ENCODE measurements around the gene MEI1.
A peak's percentile ranks its signal among the peaks of the same experiment; 100 is the strongest.

MEI1 gene

DNA sequence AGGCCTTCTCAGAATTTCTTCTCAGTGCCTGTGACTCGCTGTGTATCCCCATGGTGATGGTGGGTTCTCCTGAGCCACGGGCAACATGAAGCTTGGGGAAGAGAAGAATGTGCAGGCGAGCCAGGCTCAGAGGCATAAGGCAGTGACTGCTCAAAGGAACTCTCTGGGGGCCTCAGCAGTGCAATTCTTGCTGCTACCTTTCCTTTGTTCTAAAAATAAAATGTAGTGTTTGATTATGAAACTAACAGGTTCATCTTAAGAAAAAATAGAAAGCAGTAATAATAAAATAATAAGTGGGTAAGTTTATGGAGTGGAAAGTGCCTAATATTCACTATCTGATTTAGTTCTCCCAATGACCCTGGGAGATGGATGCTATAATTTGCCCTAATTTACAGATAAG lies 46.7 kb downstream of the MEI1 start:
- no peak for DNase-seq (ENCODE audit: low read depth)

DNA sequence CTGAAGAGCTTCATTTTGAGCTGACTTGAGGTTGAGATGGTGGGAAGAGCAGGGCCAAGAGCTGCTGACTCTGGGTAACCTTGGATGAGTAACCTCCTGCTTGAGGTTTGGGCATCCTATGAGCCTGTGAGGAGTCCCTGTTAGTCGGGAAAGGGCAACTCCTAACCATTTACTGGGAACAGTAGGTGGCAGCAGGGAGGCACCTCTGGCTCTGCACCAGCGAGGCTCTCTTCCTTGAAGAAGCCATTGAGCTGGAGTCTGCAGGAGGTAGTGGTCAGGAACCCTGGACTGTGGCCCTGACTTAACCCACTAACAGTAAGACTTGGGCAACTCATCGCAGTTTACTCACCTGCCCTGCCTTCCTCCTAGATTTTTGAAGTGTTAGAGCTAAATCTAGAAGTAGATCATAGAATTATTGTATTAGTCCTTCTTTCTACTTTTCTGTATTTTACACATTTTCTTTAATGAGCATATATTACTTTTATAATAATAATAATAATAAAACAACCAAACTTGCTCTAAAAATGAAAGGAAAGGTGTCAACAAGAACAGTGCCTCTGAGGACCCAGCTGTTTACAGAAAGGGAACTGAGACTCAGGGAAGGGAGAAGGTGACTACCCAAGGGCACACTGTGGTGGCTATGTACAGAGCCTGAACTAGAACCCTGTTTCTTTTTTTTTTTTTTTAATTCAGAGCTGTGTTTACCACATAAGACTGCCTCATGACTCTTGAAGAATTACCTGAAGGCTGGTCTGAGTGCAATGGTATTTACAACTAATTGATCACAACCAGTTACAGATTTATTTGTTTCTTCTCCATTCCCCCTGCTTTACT lies 47.5 kb downstream of the MEI1 start:
- peak; percentile 75 for DNase-seq (ENCODE audit: low read depth)

DNA sequence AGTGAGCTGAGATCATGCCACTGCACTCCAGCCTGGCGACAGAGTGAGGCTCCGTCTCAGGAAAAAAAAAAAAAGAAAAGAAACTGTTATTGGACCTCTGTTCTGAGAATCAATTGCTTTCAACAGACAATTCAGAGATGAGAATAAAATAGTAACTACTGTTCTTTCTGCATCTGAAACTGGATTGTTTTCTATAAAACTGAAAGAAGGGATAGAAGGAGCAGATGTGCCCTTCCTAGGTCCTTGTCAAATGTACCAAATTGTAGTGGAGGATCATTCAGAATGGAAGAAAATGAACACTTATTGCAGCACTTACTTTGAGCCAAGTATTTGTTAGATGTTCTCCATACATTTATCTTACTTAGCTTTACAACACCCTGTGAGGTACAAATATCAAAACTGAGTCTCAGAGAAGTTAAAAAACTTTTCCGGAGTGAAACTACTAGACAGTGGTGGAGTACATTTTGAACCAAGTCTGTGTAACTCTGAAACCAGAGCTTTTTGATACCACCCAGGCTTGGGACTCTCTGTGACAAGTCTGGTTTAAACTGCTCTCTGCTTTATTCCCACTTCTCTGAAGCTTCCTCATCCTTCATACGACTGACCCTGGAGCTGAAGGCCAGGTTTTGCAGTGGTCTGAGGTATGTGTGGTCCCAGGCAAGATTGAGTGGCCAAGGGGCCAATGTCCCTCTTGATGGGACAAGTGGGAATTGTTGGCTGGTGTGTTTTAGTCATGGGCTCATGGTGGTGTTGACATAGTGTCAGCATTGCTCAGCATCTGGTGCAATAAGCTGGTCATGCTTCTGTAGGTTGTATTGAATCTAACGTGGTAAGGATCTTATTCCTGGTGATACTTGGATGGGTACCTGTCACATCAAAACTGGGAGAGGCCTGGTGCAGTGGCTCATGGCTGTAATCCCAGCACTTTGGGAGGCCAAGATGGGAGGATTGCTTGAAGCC lies 53.0 kb downstream of the MEI1 start:
- no peak for DNase-seq (ENCODE audit: low read depth)

DNA sequence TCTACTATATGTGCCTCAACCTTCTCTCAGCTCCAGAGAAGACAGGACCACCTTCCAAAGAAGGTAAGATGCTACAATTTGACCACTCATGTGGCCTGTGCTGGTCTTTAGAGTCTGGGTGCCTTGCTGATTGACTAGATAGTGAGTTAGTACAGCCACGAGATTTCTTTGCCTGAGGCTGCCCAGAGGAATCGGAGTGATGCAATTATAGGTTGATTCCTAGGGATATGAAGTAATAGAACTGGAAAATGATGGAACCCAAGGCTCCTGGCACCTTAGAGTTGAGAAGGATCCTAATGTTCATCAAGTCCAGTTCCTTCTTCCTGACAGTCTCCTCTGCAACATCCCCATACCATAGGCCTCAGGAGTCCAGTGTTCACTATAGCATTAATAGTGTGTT lies 54.7 kb downstream of the MEI1 start:
- DNase-seq (ENCODE audit: low read depth) = no peak

DNA sequence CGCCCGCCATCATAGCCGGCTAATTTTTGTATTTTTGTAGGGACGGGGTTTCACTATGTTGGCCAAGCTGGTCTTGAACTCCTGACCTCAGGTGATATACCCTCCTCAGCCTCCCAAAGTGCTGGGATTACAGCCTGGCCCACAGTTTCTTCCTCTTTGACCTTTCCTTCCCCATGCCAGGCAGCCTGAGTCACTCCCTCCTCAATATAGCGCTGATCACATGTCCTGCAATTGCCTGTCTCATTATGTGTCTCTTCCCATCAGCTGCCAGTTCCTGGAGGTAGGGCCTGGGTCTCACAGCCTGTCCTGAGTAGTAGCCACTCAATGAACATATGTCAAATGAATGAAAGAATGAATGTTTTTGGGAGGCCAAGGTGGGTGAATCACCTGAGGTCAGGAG lies 58.2 kb downstream of the MEI1 start:
- DNase-seq (ENCODE audit: low read depth) = no peak

DNA sequence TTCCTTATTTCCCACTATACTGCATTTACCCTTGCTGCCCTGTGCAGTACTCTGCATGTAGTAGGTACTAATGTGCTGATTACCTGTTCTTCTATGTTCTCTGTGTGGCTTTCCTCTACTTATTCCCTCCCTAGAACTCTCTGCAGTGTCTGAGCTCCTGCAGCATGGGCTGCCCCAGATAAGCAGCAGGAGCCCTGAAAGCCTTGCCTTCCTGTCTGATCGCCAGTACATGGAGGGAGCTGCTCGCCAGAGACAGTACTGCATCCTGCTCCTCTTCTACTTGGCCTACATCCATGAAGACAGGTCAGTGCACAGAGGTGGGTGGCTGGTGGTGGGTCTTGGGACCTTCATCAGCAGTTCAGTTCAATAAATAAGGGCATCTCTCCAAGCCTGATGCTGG lies 58.9 kb downstream of the MEI1 start:
- no peak for DNase-seq (ENCODE audit: low read depth)

DNA sequence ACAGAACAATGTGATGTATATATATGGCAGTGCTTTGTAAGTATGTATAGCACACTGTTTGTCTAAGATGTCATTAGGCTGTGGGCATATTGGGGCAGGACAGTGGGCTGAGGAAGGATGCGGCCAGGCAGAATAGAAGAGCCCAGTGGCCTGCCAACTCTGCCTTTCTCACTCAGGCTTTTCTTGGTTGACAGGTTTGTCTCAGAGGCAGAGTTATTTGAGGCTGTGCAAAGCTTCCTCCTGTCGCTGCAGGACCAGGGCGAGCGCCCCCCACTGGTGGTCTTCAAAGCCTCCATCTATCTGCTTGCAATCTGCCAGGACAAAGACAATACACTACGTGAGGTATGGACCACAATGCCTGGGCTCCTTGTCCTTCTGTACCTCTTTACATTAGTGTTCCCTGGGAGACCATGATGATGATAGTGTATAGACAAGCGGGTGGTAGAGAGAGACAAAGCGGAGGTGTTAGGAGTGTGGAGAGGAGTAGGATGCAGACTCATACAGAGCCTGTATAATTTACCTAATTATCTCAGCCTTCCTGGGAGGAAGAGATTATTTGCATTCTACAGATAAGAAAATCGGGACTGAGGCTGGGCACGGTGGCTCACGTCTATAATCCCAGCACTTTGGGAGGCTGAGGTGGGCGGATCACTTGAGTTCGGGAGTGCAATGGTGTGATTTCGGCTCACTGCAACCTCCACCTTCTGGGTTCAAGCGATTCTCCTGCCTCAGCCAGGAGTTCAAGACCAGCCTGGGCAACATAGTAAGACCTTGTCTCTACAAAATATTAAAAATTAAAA lies 63.9 kb downstream of the MEI1 start:
- DNase-seq (ENCODE audit: low read depth) = peak; percentile 6

DNA sequence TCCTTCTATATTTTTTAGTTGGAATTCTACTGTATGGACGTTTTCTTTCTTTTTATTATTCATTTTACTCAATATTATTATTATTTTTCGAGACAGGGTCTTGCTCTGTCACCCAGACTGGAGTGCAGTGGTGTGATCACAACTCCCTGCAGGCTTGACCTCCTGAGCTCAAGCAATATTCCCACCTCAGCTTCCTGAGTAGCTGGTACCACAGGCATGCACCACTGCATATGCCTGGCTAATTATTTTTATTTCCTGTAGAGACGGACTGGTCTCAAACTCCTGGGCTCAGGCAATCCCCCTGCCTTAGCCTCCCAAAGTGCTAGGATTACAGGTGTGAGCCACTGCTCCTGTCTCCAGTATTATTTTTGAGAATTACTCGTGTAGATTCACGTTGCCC lies 67.2 kb downstream of the MEI1 start:
- DNase-seq (ENCODE audit: low read depth) = no peak

DNA sequence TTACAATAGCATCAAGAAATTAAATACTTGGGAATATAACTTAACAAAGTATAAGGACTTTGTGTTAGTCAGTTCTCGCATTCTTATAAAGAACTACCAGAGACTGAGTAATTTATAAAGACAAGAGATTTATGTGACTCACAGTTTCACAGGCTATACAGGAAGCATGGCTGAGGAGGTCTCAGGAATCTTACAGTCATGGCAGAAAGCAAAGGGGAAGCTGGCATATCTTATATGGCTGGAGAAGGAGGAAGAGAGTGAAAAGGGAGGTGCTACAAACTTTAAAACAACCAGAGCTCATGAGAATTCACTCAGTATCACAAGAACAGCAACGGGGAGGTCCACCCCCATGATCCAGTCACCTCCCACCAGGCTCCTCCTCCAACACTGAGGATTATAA lies 69.1 kb downstream of the MEI1 start:
- DNase-seq (ENCODE audit: low read depth) = no peak

DNA sequence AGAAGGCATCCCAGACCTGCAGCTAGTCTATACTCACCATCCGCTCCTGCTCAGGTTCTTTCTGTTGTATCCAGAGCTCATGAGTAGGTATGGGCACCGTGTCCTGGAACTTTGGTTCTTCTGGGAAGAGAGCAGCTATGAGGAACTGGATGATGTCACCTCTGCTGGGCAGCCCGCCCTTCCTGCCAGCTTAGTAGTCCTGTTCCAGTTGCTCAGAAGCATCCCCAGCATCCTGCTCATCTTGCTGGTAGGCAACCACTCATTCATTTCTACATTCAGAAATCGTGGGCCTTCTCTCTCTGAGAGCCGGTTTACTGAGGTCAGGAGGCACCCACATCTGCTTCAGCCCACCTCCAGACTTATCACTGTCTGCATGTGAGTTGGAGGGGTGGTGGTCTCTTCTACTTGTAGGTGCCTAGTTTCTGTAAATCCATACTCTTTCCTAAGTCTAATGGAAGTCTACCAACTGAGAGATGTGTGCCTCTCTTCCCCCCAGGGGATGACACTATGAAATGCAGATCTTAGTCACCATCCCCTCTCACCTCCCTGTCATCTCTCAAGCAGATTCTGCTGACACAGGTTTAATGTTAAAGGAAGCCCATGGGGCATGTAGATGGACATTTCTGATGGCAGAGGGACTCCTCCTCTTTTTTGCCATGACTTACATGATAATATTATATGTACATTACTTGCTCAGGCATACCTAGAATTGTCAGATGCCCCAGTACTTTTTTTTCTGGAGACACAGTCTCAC lies 71.6 kb downstream of the MEI1 start:
- no peak for DNase-seq (ENCODE audit: low read depth)

DNA sequence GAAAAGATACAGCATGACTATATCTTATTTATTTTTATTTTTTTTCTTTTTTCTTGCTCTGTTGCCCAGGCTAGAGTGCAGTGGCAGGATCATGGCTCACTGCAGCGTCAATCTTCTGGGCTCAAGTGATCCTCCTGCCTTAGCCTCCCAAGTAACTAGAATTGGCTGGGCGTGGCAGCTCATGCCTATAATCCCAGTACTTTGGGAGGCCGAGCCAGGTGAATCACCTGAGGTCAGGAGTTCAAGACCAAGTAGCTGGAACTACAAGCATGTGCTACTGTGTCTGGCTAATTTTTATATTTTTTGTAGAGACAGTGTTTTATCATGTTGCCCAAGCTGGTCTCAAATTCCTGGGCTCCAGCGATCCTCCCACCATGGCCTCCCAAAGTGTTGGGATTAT lies 72.9 kb downstream of the MEI1 start:
- DNase-seq (ENCODE audit: low read depth) = no peak

DNA sequence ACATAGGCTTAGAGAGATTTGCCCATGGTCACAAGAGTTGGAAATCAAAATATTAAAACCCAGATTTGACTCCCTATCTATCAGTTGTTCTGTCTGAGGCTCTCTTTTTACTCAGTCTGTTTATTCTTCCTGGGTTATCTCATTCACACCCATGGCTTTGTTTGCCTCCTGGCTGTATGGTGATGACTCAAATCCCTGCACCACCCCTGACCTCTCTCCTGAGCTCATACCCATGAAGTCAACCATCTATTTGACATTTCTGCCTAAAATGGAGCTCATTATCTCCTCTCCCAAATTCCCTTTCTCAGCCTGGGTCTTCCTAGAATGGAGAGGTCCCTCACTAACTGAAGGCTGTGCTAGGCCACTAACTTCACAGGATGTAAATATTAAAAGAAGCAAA lies 73.3 kb downstream of the MEI1 start:
- DNase-seq (ENCODE audit: low read depth) = no peak

DNA sequence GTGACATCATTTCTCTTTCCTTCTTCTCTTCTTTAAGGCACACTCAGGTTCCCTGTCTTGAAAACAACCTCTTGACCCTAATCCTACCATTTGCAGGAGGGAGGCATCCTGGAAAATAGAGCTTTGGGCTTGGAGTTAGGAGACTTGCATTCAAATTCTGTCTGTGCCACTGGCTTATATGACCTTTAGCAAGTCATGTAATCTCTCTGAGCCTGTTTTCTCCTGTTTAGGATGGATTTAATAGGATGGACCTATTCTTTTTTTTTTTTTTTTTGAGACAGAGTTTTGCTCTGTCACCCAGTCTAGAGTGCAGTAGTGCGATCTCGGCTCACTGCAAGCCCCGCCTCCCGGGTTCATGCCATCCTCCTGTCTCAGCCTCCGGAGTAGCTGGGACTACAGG lies 76.0 kb downstream of the MEI1 start:
- no peak for DNase-seq (ENCODE audit: low read depth)

DNA sequence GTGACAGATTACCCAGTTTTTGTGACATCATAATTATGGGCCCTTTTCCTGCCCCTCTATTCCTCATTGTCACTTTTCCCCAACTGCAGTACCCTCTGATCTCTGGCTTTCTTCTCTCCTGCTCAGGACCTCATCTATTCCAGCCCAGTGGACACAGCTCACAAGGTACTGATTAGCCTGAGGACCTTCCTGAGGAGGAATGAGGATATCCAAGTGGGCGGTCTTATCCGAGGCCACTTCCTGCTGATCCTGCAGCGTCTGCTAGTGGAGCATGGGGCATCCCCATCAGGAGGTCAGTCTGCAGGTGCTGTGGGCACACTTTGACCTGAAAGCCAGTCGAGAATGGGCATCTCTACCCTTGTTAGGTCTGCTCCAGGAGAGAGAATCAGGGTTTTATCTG lies 76.7 kb downstream of the MEI1 start:
- DNase-seq (ENCODE audit: low read depth) = no peak

DNA sequence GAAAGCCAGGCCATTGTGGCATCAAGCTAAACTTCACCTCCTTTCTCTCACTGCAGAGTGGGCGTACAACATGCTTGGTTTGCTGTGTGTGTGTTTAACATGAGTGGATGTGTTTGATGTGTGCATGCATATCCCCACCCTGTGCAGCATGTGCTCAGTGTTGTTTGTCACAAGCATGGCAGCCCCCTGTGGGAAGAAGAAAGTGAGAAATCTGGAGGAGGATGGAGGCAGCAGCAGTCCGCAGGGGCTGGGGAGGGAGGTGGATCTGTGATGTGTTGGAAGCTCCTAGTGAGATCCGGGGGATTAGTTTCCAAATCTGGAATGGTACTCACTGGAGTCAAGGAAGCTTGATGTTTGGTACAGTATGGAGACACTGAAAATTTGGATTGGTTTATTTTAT lies 77.1 kb downstream of the MEI1 start:
- no peak for DNase-seq (ENCODE audit: low read depth)

DNA sequence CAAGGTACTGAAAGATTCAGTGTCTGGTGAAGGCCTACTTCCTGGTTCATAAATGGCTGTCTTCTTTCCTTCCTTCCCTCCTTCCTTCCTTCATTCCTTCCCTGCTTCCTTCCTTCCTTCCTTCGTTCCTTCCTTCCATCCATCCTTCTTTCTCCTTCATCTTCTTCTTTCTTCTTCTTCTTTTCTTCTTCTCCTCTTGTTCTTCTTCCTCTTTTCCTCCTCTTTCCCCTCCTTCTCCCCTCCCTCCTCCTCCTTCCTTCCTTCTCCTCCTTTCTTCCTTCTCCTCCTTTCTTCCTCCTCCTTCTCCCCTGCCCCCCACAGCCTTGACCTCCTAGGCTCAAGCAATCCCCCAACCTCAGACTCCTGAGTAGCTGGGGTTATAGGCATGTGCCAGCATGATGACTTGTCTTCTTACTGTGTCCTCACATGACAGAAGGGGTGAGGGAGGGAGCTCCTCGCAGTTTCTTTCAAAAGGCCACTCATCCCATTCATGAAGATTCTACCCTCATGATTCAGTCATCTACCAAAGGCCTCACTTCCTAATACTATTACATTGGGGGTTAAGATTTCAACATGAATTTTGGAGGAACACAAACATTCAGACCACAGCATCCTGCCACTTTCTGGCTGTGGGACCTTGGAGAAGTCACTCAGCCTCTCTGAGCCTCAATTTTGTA lies 78.6 kb downstream of the MEI1 start:
- DNase-seq (ENCODE audit: low read depth) = no peak

DNA sequence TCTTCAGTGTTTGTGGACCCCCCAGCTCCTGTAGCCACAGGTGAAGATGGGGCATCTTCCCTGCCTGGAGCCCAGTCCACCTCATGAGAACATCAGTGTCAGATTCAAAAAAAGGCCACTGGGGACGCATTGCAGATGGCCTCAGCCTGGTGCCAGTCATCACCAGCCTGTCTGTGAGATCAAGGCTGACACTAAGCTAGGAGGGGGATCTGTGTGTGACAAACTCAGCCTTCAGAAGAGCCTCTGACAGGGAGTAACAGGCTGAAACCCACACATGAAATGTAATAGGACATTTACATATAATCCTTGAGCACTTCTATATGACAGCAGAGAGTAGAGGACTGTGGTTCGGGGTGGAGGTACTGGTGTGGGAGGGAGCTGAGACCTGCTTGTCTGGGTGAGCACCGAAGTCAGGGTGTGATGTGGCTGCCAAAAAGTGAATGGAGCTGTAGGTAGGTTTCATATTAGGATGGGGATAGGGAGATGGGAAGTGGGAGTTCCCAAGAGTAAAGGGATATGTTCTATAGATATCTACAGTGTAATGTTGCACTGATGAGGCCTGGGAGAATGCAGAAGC lies 80.7 kb downstream of the MEI1 start:
- no peak for DNase-seq (ENCODE audit: low read depth)

DNA sequence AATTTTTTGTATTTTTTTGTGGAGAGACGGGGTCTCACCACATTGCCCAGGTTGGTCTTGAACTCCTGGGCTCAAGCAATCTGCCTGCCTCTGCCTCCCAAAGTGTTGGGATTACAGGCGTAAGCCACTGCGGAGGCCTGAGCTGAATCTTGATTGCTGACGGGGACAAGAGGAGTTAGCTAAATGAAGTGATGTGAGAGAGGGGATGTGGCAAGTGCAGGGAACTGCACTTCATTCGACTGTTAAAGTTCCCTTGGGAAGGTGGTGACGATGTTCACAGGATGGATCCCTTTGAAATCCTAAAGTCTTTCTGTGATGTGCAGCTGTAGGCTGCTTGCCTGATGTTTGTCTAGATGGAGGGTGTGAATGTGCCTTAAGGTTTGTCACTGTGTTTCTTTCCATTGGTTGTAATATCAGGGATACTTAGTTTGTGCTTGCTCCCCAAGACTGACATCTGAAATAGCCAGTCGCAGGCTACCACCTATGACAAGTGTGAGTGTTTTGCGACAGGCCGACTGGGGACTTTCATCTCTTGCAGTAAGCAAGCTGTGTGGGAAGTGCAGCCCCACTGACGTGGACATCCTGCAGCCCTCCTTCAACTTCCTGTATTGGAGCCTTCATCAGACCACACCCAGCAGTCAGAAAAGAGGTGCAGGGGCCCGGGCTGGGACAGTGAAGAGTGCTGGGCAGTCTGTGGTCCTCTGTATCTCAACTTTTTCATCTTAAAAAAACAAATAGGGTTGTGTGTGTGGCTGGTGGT lies 81.6 kb downstream of the MEI1 start:
- no peak for DNase-seq (ENCODE audit: low read depth)

DNA sequence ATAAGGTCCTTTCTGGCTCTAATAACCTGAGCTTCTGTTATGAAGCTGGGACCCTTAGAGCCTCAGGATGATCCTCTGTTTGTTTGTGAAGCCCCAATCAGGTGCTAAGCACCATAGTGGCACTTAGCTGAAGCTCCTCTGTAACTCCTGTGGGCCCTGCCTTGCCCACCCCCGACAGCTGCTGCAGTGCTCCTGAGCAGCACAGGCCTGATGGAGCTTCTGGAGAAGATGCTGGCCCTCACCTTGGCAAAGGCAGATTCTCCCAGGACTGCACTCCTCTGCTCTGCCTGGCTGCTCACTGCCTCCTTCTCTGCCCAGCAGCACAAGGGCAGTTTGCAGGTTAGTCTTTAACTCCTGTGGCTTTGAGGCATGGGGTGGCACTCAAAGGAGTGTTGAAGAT lies 82.2 kb downstream of the MEI1 start:
- DNase-seq (ENCODE audit: low read depth) = no peak

DNA sequence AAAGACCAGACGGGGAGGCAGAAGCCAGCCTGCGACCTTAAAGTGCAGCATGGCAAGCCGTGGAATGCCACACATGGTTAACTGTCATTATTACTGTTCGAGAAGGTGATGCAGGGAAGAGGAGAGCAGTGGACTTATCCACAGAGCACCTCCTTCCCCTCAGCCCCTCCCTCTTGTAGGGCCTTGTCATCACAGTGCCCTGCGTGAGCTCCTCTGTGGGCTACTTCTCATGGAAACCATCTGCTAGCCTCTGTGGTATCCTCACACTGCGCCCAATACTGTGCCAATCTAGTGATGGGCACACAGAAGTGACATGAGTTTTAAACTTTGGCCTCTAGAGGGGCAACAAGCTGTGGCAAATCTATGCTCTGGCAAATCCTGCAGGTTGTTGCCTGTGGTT lies 83.0 kb downstream of the MEI1 start:
- no peak for DNase-seq (ENCODE audit: low read depth)
